B cell (primary cell): ENCODE results near the gene AIFM2. TPM values are rescaled to one million over a fixed set of nuclear protein-coding genes. Genes with fewer than 3 reads are reported as not detected.
A peak's percentile ranks its signal among the peaks of the same experiment; 100 is the strongest.

ENCODE experiments used
- ATAC-seq: fragments of 200-7000 bp; cut with Tn5 transposase; one replicate; pipeline ENCODE4 v1.10.0; 2021; ENCODE audit warnings: low read depth, mild to moderate bottlenecking, moderate number of reproducible peaks, moderate library complexity
- CTCF ChIA-PET: fragments of 350-600 bp; sonication (Branson Sonifier 250); formaldehyde crosslinking; loops from one replicate; lab custom pipeline; 2021; ENCODE audit warnings: antibody characterized with exemption, inconsistent platforms; lab: Charles Lee
- POLR2A ChIA-PET: fragments of 350-600 bp; sonication (Branson Sonifier 250); formaldehyde crosslinking; loops from one replicate; lab custom pipeline; 2021; ENCODE audit warnings: antibody characterized with exemption; lab: Charles Lee
- DNase-seq: peaks from one replicate; pipeline ENCODE4 v3.0.0; 2013
- H2AFZ ChIP-seq: 2 replicates; pipeline ENCODE4 v1.6.1; 2012; ENCODE audit warnings: mild to moderate bottlenecking, low read depth, low read length; ENCODE audit not compliant: insufficient read depth, poor library complexity, severe bottlenecking
- H3K27ac ChIP-seq, 2 donors: 1 replicate in 1 of 2; 2 replicates in 1 of 2; pipeline ENCODE4 v1.5.1; 2012 to 2013; ENCODE audit warnings: low read length in 2 of 2, mild to moderate bottlenecking in 2 of 2, moderate library complexity in 1 of 2
- H3K27me3 ChIP-seq, 4 experiments: fragments of 200-600 bp in 1 of 4; sonication (generic) in 1 of 4; replicated peaks in 1 of 4; 1 replicate in 2 of 4; 2 replicates in 2 of 4; pipeline versions ENCODE4 v1.6.1 to v1.7.0; 2013 to 2016; ENCODE audit warnings: low read length in 3 of 4, mild to moderate bottlenecking in 2 of 4, mixed read lengths in 1 of 4, moderate library complexity in 1 of 4; ENCODE audit not compliant: insufficient read depth in 4 of 4, control insufficient read depth in 3 of 4; ENCODE audit errors: control extremely low read depth in 1 of 4
- H3K36me3 ChIP-seq, 2 experiments: replicated peaks in 1 of 2; 1 replicate in 1 of 2; 2 replicates in 1 of 2; pipeline versions ENCODE4 v1.6.1 to v1.7.1; 2013; ENCODE audit warnings: low read length in 1 of 2; ENCODE audit not compliant: insufficient read depth in 2 of 2, control insufficient read depth in 1 of 2; ENCODE audit errors: control extremely low read depth in 1 of 2, extremely low read depth in 1 of 2
- H3K4me1 ChIP-seq, 2 donors: fragments of 200-600 bp in 1 of 2; sonication (generic) in 1 of 2; 1 replicate in 1 of 2; 2 replicates in 1 of 2; pipeline versions ENCODE4 v1.5.1 to v1.6.1; 2013 to 2017; ENCODE audit warnings: low read length in 2 of 2; ENCODE audit not compliant: control insufficient read depth in 2 of 2, insufficient read depth in 2 of 2
- H3K4me2 ChIP-seq: replicated peaks from 2 replicates; pipeline ENCODE3; 2012; ENCODE audit warnings: mild to moderate bottlenecking, low read depth, low read length; ENCODE audit not compliant: poor library complexity, severe bottlenecking
- H3K4me3 ChIP-seq, 5 experiments: fragments of 200-600 bp in 1 of 5; sonication (generic) in 1 of 5; 1 replicate in 3 of 5; 2 replicates in 2 of 5; pipeline versions ENCODE4 v1.5.1 to v1.7.0; 2011 to 2016; ENCODE audit warnings: low read length in 4 of 5, mild to moderate bottlenecking in 4 of 5, low read depth in 2 of 5, control low read depth in 1 of 5, moderate library complexity in 1 of 5; ENCODE audit not compliant: insufficient read depth in 1 of 5; ENCODE audit errors: control extremely low read depth in 1 of 5, extremely low read depth in 1 of 5
- H3K79me2 ChIP-seq: fragments of 200-600 bp; sonication (generic); one replicate; pipeline ENCODE4 v1.6.0; 2016; ENCODE audit warnings: low read length; ENCODE audit not compliant: control insufficient read depth, insufficient read depth
- H3K9ac ChIP-seq: fragments of 200-600 bp; sonication (generic); 2 replicates; pipeline ENCODE4 v1.6.1; 2017; ENCODE audit warnings: mild to moderate bottlenecking, low read length, moderate library complexity
- H3K9me3 ChIP-seq, 3 donors: one replicate each; pipeline versions ENCODE4 v1.6.1 to v1.7.1; 2013; ENCODE audit warnings: low read length in 2 of 3; ENCODE audit not compliant: control insufficient read depth in 2 of 3, insufficient read depth in 1 of 3; ENCODE audit errors: control extremely low read depth in 1 of 3
- H4K20me1 ChIP-seq: 2 replicates; pipeline ENCODE4 v1.6.0; 2012; ENCODE audit warnings: mild to moderate bottlenecking, low read length; ENCODE audit not compliant: insufficient read depth, control insufficient read depth, poor library complexity, severe bottlenecking
- H3K27ac Mint-ChIP-seq: one replicate; pipeline ENCODE4 v1.8.0; 2021; ENCODE audit warnings: mixed read lengths
- H3K27me3 Mint-ChIP-seq: one replicate; pipeline ENCODE4 v1.8.0; 2021; ENCODE audit warnings: mixed read lengths
- H3K4me1 Mint-ChIP-seq: one replicate; pipeline ENCODE4 v1.8.0; 2021; ENCODE audit warnings: mixed read lengths
- H3K4me3 Mint-ChIP-seq: one replicate; pipeline ENCODE4 v1.8.0; 2021; ENCODE audit warnings: mixed read lengths
- H3K9me3 Mint-ChIP-seq: one replicate; pipeline ENCODE4 v1.8.0; 2022; ENCODE audit warnings: mixed read lengths; ENCODE audit not compliant: insufficient read depth
- EZH2 ChIP-seq: IDR thresholded peaks from 2 replicates; pipeline ENCODE4 v1.6.1; 2012; ENCODE audit warnings: borderline replicate concordance, low read depth, mild to moderate bottlenecking, moderate library complexity, low read length; ENCODE audit not compliant: insufficient read depth, poor library complexity, severe bottlenecking
- WGBS: methylation state at CpG from one replicate; pipeline ENCODE4 v1.1.5; 2013; ENCODE audit warnings: missing lambda C conversion rate; ENCODE audit not compliant: insufficient coverage; 5-methylcytosine and 5-hydroxymethylcytosine counted together
- intact Hi-C: fragments of 100-400 bp; cut with micrococcal nuclease; formaldehyde crosslinking; loops from one replicate; pipeline ENCODE4 v1.10.0; 2022
- polyA plus RNA-seq: library from polyadenylated mRNA; depleted of rRNA; stranded (reverse); fragments of >200 nt; gene quantifications from 2 replicates; pipeline ENCODE4 v1.2.3, GENCODE V29; 2012
- total RNA-seq, 2 donors: library from RNA; stranded (reverse); fragments of 120-200 nt in 1 of 2; gene quantifications; 1 replicate in 1 of 2; 2 replicates in 1 of 2; pipeline versions ENCODE4 v1.2.3 to v1.2.4, GENCODE V29; 2013 to 2022
- TF ChIP-seq, protein P1 (sequence below): fragments of 200-600 bp; IDR thresholded peaks from one replicate; pipeline ENCODE4 v1.8.0; 2022; ENCODE audit warnings: antibody characterized with exemption, mild to moderate bottlenecking

The AIFM2 gene
- total and polyA plus RNA-seq, 2 donors (not counting 1 experiment from before 2014, with no cell fraction given) = 5.6 to 8.1 TPM

DNA sequence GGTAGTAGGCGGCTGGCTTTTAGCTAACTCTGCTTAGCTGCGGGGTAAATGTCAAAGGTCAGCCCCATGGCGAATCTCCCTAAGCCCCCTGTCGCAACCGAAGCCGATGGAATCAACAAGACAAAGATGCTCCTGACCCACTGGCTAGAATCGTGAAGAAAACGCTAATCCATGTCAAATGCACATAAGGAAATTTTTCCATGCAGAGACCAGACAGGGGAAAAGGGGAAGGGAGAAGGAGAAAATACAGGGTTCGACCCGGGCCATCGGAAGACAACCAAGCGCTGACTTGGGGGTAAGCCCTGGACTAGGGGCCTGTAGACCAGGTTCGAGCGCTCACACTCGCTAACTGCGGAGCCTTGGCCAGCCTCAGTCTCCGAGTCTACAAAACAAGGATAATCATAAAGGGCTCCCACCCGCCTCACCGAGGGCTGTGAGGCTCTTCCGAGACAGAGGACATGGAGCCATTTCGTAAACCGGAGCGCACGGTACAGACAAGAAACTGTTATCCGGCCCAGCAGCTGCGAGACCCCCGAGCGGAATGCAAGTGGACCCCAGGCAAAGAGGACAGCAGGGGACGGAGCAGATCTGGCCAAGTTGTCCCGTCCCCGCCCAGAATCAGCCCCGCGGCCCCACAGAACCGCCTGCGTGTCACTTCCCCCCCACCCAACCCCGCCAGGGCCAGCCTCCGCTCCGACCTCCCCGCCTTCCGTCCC lies 37.2 kb upstream of the AIFM2 start:
- TF ChIP-seq, protein P1, sequence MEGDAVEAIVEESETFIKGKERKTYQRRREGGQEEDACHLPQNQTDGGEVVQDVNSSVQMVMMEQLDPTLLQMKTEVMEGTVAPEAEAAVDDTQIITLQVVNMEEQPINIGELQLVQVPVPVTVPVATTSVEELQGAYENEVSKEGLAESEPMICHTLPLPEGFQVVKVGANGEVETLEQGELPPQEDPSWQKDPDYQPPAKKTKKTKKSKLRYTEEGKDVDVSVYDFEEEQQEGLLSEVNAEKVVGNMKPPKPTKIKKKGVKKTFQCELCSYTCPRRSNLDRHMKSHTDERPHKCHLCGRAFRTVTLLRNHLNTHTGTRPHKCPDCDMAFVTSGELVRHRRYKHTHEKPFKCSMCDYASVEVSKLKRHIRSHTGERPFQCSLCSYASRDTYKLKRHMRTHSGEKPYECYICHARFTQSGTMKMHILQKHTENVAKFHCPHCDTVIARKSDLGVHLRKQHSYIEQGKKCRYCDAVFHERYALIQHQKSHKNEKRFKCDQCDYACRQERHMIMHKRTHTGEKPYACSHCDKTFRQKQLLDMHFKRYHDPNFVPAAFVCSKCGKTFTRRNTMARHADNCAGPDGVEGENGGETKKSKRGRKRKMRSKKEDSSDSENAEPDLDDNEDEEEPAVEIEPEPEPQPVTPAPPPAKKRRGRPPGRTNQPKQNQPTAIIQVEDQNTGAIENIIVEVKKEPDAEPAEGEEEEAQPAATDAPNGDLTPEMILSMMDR = no peak
- no peak for TF ChIP-seq EZH2
- Mint-ChIP-seq H3K4me1 (peaks cover 49% of the 10 kb centered on the region), H3K27me3 (no peaks in the 10 kb centered on the region), H3K4me3 (peak overlapping the region; percentile 91), H3K27ac (peak overlapping the region; percentile 94), H3K9me3 (no peaks in the 10 kb centered on the region)
- 1% methylated on average over 33 of the region's 40 CpGs for WGBS
- CTCF ChIA-PET = interaction anchor here (0.6 to 5.4 kb wide), 10 partner anchors 24 to 291 kb away, joined by 3 to 62 read pairs (median 4); partner anchors contain the start of genes EIF4EBP2 and TYSND1
- H3K27ac ChIP-seq = peak overlapping the region; percentile 80 to 93
- peaks cover 21 to 27% of the 10 kb centered on the region in 2 donors for H3K4me1 ChIP-seq
- POLR2A ChIA-PET = interaction anchor here (0.7 to 2.1 kb wide), 6 partner anchors 18 to 256 kb away, joined by 3 to 35 read pairs (median 4); partner anchors contain the start of genes PPA1 and TYSND1
- no peaks in the 10 kb centered on the region for H3K27me3 ChIP-seq
- peak overlapping the region; percentile 71 to 96 (median 86) for H3K4me3 ChIP-seq
- peak overlapping the region; percentile 88 for H2AFZ ChIP-seq
- intact Hi-C loops = loop anchor here (1.0 kb wide), 3 partner anchors 24 to 234 kb away; partner anchors contain the start of genes EIF4EBP2, PPA1 and TYSND1
- peaks cover 59% of the 10 kb centered on the region for H3K79me2 ChIP-seq
- H3K36me3 ChIP-seq = peaks cover 8 to 11% of the 10 kb centered on the region in 2 experiments
- H3K9me3 ChIP-seq = no peaks in the 10 kb centered on the region
- peaks cover 52% of the 10 kb centered on the region for H4K20me1 ChIP-seq
- ATAC-seq (peak; percentile 18), DNase-seq (no peak)
- H3K9ac ChIP-seq = peak overlapping the region; percentile 94
- H3K4me2 ChIP-seq = peak overlapping the region; percentile 95

DNA sequence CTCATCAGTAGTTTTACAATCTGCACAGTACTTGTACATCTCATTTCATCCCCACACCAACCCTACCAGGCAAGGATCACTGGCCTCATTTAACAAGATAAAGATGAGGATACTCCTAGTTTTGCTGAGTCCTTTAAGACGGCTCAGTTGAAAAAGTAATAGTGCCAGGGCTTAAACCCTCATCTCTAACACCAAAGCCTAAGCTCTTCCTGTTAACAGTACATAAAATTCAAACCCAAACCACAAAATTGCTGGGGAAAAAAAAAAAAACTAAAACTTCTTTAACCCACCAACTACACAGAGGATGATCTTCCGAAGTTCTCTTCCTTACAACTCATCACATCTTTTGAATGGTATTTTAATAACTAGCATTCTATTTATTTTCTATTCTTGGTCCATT lies 36.4 kb upstream of the AIFM2 start:
- peaks cover 49% of the 10 kb centered on the region for H3K4me1 Mint-ChIP-seq
- TF ChIP-seq EZH2 = no peak
- TF ChIP-seq, protein P1 = no peak
- H3K4me3 ChIP-seq = peak overlapping the region in 3 of 5 experiments; percentile 80 to 96 (median 95)
- no CpG with 5 or more reads among the region's 2 CpGs for WGBS
- peak overlapping the region; percentile 94 for H3K9ac ChIP-seq
- no peaks in the 10 kb centered on the region for H3K27me3 ChIP-seq
- DNase-seq (no peak), ATAC-seq (no peak)
- peaks cover 8 to 11% of the 10 kb centered on the region in 2 experiments for H3K36me3 ChIP-seq
- H3K27ac Mint-ChIP-seq = peak overlapping the region; percentile 94
- intact Hi-C loops = no loop called here
- peaks cover 22 to 25% of the 10 kb centered on the region in 2 donors for H3K4me1 ChIP-seq
- ChIA-PET POLR2A (no interaction called here), CTCF (interaction anchor here (5.4 kb wide), 1 partner anchor 23 kb away, joined by 62 read pairs; the partner anchor contains the start of gene TYSND1)
- H3K9me3 ChIP-seq = no peaks in the 10 kb centered on the region
- H3K4me2 ChIP-seq = peak overlapping the region; percentile 95
- peak overlapping the region; percentile 91 for H3K4me3 Mint-ChIP-seq
- H2AFZ ChIP-seq = no peak overlapping the region
- peaks cover 55% of the 10 kb centered on the region for H4K20me1 ChIP-seq
- no peak overlapping the region for H3K27ac ChIP-seq
- no peaks in the 10 kb centered on the region for H3K27me3 Mint-ChIP-seq
- peaks cover 67% of the 10 kb centered on the region for H3K79me2 ChIP-seq
- H3K9me3 Mint-ChIP-seq = no peaks in the 10 kb centered on the region
